SH-SY5Y (cell line): ENCODE data around the gene GALT.
A peak's percentile ranks its signal among the peaks of the same experiment; 100 is the strongest.

Source experiments
- GATA2 ChIP-seq: IDR thresholded peaks from 2 replicates; pipeline ENCODE4 v1.6.1; 2011; ENCODE audit warnings: mild to moderate bottlenecking, low read depth, low read length
- GATA3 ChIP-seq: IDR thresholded peaks from 2 replicates; pipeline ENCODE4 v1.6.1; 2011; ENCODE audit warnings: low read depth, mild to moderate bottlenecking, low read length, moderate library complexity

GALT gene

DNA sequence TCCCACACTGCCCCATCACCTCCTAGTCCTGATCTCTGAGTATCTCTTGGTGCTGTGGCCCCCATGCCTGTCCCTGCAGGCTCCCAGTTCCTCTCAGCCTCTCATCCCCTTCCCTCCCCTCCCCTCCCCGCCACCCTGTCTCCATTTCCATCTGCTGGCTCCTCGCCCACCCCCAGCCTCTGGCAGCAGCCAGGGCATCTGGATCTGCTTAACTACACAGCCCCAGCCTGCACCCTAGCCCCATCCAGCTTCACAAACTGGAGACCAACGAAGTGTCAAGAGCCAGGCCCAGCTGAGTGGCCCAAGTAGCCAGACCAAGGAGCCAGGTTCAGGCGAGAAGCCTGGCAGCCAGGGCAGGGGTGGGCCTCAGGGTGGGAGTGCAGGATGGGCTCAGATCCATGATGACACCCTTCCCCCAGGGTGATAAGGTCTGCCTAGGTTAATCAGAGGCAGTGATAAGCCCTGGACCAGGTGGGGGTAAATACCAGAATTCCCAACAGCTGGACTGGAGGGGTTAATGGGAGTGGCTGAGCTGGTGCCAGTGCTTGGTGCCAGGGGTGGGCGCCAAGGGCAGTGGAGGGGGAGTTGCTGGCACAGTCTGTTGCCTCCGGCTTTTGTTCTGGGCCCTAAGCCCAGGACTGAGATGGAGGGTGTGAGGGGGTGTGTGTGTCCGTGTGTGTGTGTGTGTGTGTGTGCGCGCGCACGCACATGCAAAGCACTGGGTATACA, 8.0 kb downstream of the GALT start:
- TF ChIP-seq GATA3 (no peak), GATA2 (peak; percentile 87)

DNA sequence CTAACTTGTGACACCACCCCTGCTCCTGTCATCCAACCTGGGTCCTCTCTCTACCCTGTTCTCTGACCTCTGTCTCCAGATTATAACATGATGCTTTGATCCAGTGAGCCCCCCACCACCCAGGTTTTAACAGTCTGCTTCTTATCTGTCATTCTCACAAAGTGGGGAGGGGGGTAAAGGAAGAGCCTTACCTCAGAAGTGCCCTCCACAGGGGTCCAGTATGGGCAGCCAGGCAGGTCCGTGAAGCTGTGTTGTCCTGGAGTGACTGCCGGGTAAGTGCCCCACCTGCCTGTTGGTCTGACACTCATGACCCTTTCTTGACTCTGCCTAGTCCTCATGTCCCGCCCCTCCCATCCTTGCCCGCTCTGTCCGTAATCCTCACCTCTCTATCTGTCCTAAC, 8.9 kb downstream of the GALT start:
- TF ChIP-seq GATA2: no peak
- no peak for TF ChIP-seq GATA3

DNA sequence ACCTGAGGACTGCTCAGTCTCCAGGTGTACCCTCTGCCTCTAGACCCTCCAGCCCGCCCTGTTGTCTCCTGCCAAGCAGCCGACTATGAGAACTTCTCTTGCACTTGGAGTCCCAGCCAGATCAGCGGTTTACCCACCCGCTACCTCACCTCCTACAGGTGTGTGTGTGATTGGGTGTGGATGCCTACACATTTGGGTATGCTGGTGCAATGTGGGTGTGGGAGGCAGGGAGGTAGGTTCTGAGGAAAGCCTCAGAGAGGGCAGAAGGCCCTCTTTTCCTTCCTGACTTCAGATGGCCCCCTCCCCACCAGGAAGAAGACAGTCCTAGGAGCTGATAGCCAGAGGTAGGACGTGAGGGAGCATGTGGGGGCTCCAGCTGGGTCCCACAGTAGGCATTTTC, 10.5 kb downstream of the GALT start:
- TF ChIP-seq GATA3 (no peak), GATA2 (no peak)

DNA sequence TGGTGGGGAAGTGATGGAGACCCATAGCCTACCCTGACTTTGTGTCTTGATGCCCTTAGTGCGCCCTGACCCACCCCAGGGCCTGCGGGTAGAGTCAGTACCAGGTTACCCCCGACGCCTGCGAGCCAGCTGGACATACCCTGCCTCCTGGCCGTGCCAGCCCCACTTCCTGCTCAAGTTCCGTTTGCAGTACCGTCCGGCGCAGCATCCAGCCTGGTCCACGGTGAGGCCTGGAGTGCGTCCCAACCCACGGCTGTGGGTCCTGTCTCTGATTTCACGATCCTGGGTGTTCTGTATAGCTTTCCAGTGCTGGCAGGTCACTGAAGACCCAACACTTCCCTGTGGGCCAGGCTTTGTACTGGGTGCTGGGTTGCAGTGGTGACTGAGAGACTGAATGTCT, 12.0 kb downstream of the GALT start:
- TF ChIP-seq GATA3: no peak
- no peak for TF ChIP-seq GATA2

DNA sequence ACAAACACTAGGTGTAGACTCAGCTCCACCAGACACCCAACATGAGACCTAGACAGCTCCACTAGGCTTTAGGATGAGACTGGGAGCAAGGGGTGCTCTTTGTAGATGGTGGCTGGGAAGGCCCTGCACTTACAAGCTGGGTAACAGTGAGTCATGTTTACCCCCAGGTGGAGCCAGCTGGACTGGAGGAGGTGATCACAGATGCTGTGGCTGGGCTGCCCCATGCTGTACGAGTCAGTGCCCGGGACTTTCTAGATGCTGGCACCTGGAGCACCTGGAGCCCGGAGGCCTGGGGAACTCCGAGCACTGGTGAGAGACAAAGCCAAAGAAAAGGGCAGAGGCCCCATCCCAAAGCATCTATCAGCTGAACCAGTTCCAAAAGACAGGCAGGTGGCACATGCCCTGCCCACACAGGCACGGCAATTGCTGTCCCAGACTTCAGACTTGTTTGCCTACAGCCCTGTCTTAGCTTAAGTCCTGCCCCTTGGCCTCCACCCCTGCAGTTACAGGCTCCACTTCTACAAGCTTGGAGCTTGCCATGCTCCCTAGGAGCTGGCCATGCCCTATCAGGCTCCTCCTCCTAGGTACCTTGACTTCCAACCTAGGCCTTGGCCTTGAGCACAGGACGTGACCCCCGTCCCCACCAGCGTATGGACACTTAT, 13.2 kb downstream of the GALT start:
- TF ChIP-seq GATA2: no peak
- TF ChIP-seq GATA3: no peak

DNA sequence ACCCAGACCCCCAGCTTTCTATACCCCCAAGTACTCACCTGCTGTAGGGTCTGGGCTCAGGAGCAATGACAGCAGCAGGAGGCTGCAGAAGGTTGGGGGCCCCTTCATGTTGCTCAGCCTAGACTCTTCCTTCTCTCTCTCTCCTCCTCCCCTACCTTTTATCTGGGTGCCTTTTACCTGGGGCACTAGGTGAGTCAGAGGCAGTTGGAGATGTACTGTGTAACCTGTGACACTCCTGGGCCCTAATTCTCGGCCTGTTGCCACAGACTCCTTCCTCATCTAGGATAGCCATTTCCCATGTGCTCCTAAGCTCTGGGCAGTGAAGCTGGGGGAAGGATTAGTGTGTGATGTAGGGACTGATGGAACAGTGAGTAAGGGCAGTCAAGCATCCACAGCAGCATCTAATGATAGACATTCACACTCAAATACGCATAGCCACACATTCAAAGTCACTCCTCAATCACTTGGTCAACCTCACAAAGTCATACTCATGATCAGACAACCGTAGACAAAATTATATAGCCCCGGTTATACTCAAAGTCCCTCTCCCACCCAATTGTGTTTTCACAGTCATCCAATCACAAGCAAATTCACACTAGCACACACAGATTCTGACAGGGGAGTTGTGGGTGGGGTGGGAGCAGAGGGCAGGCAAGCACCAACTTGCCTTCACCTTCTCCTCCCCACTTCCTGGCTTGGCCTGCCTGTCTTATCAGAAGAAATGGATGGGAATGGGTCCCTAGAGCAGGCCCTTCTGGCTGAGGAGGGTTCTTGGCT, 16.2 kb downstream of the GALT start, which contains the start of gene CCL27:
CCL27 (minus strand) TSS at position 132 of the 777 bp plus-strand sequence; CDS start at position 108, 24 bp downstream.
- no peak for TF ChIP-seq GATA3
- TF ChIP-seq GATA2: no peak

DNA sequence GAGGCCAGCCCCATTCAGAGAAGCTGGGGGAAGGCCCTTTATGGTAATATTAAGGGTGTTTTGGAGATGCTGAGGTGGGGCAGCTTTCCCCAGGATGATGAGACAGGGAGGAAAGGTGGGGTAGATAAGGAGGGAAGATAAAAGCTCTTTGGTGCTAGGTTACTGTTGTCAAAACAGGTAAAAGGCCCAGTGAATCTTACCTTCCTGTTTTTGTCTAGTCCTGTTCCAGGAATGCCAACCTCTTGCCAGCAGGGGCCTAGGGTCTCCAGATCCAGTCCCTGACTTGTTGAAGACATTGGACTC, 16.8 kb downstream of the GALT start:
- TF ChIP-seq GATA3: no peak
- no peak for TF ChIP-seq GATA2

DNA sequence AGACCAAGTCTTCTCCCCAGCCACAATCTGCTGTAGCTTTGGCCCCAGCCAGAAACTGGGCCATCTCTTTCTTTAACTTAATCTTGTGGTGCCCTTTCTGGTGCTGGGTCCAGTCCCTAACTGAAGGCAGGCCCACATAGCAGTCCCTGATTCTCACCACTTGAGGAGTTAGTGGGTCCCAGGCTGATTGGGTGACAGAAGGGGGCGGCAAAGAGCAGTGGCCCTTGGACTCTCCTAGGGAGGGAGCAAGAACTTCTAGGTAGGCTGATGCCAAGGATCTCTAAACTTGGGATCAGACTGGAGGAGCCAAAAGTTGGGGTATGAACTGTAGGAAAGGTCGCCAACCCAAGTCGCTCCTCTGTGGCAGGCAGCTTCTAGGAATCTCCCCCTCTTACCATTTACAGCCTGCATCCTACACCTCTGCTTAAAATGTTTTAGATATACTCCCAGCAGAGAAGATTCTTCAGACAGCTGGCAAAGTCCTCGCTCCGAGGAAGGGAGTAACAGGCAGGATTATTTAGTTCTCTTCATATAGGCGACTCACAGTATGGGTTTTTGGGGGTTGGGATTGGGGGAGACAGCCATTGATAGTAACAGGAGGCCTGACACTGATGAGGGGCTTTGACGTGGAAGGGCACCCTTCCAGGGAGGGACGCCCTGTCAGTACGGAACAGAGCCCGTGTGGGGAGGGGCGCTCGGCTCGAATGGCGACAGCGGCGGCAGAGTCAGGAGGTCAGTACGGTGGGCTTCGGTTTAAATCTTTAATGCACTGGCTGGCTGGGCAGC, 18.0 kb downstream of the GALT start:
- TF ChIP-seq GATA2 (no peak), GATA3 (no peak)

DNA sequence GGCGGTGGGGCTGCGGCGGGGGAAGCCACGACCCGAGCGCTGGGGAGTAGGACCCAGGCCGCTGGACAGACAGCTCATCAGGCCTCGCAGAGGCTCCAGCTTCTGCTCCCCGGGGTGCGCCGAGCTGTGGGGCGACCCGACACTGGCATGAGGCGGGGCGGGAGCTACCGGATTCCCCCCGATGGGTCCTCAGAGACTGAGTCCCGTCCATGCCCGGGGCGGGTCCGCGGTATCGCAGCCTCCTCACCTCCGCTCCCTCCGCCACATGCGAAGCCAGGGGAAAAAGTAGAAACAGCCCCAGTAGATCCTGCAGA, 18.5 kb downstream of the GALT start:
- TF ChIP-seq GATA3 (no peak), GATA2 (no peak)

DNA sequence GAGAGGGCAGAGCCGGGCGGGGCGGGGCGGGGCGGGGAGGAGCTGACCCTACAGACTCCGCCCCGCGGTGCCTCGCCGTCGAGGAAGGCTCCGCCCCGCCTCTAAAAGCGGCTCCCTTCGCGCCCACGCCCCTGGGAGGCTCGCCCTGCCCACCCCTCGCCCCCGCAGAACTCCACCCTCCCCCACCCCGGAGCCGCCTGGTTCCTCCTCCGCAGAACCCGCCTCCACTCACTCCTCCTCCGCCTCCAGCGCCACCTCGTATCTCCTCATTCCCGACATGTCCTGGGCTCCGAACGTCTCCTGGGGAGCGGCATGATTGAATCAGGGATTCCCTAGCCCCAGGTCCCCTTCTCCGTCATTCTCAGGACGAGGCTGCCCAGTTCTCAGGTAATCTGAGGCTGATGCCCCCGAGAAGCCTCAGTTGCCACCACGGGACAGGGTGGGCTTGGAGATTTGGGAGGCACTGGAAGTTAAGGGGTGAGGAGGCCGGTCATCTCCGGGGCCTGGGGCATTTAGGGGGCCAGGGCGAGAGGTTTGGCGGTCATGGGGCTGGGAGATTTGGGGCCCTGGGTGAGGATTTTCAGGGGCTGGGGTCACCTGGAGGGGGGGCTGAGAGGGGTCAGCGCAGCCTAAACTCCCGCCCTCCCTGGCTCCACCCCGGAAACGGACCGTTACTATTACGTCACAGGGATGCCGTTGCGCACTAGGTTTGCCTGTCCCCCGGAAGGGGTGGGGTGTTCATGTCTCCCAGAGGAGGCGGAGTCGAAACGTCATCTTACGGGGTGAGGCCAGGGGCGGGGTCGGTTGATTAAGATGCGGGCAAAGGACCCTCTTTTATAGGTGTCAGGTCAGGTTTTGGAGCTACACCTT, 19.1 kb downstream of the GALT start:
- TF ChIP-seq GATA3 (no peak), GATA2 (peak; percentile 7; the same call in 1 of the 2 replicates)

DNA sequence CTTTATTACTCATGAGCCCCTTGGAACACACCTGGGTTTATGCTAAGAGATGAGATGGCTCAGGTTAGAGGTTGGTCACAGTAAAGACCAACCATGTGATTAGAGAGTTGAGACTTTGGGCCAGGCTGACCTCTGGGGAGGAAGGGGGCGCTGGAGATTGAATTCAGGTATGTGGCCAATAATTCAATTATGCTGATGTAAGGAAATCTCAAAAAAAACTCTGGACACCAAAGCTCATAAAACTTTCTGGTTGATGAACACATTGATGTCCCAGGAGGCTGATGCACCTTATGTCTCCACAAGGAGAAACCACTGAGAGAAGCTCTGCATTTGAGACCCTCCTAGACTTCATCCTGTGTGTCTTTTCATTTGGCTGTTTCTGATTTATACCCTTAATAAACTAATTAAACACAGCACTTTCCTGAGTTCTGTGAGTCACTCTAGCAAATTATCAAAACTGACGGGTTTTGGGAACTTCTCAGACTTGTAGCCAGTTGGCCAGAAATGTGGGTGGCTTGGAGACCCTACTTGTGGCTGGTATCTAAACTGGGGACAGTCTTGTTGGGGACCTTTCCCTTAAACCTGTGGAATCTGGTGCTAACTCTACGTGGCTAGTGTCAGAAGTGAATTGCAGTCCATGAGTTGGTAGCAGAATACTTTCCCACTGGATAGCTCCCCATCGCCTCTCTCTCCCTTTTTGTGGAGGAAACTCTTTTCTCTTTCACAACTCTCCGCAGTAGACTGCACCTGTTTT, 23.5 kb downstream of the GALT start:
- TF ChIP-seq GATA2 (no peak), GATA3 (no peak)

DNA sequence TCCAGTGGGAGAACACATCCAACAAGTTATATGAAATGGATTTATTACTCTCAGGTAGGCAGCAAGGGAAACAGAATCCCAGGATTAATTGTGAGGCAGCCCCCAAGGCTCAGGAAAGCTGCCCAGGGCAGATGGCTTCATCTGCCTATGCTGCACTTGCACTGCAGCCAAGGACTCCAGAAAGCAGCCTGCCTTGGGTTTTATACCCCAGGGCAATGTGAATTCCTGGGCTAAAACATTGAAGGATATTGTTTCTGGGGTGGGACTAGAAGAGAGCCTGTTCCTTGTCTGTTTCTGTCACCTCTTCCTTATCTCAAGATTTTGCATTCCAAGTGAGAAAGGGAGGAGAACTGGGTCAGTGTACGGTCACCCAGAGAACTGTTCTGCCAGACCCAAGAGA, 24.8 kb downstream of the GALT start:
- TF ChIP-seq GATA2 (no peak), GATA3 (no peak)

DNA sequence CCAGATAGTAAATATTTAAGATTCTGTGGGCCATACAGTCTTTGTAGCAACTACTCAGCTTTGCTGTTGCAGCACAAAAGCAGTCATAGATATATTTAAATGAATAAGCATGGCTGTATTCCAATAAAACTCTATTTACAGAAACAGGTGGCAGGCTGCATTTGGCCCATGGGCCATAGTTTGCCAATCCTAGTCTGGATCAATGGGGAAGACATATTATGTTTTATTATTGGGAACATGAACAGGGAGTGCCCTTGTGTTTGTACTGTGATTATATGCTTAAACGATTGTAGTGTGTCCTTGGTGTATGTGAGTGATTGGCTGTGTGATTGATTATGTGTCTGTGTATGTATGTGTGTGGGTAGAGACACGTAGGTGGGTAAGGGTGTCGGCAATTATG, 28.0 kb downstream of the GALT start:
- TF ChIP-seq GATA2: no peak
- no peak for TF ChIP-seq GATA3
